ENCODE data around the gene RPLP1.

DNA sequence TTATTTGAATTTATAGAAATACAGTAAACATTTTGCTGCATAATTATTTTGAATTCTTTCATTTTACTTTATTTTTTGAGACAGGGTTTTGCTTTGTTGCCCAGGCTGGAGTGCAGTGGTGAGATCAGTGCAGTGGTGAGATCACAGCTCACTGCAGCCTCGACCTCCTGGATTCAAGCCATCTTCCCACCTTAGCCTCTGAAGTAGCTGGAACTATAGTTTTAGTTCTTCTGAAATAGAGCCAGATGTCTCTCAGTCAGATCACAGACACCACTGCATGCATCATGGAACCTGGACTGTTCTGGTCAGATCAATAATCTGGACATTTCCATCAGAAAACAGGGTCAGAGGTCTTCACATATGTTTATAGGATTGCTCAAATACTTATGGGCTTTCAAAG, 7.9 kb downstream of the RPLP1 start:
- TF ChIP-seq, protein P1, sequence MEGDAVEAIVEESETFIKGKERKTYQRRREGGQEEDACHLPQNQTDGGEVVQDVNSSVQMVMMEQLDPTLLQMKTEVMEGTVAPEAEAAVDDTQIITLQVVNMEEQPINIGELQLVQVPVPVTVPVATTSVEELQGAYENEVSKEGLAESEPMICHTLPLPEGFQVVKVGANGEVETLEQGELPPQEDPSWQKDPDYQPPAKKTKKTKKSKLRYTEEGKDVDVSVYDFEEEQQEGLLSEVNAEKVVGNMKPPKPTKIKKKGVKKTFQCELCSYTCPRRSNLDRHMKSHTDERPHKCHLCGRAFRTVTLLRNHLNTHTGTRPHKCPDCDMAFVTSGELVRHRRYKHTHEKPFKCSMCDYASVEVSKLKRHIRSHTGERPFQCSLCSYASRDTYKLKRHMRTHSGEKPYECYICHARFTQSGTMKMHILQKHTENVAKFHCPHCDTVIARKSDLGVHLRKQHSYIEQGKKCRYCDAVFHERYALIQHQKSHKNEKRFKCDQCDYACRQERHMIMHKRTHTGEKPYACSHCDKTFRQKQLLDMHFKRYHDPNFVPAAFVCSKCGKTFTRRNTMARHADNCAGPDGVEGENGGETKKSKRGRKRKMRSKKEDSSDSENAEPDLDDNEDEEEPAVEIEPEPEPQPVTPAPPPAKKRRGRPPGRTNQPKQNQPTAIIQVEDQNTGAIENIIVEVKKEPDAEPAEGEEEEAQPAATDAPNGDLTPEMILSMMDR (IDR thresholded peaks at IDR 0.05; ENCODE audit: low read length) = no peak
- TF ChIP-seq EZH2phosphoT487 (IDR thresholded peaks at IDR 0.05; ENCODE audit: low read length) (no peak), EZH2 (optimal IDR thresholded peaks at IDR 0.05; ENCODE audit: low read depth, low read length) (no peak)
